Mesenchymal stem cell (in vitro differentiated cells and primary cell): ENCODE results near the gene DMRTA1.
"Not testable (repeated sequence)": the region's sequence is repeated elsewhere in the genome, so short reads cannot be mapped to it uniquely, and the experiment has no call there.

ENCODE experiments used
- DNase-seq: peaks from one replicate; pipeline ENCODE4 v3.0.0-alpha.2; 2013
- H2AFZ ChIP-seq: one replicate; pipeline ENCODE4 v1.6.1; 2013; ENCODE audit warnings: low read depth, mild to moderate bottlenecking, control low read depth, inconsistent platforms, low read length, moderate library complexity
- H2AK5ac ChIP-seq: 2 replicates; pipeline ENCODE4 v1.6.1; 2013; ENCODE audit warnings: low read length, moderate library complexity, mild to moderate bottlenecking, inconsistent platforms; ENCODE audit not compliant: severe bottlenecking
- H2BK120ac ChIP-seq: one replicate; pipeline ENCODE4 v1.6.1; 2013; ENCODE audit warnings: low read depth, mild to moderate bottlenecking, inconsistent platforms, low read length, moderate library complexity
- H2BK12ac ChIP-seq, 2 experiments: one replicate each; pipeline ENCODE4 v1.6.1; 2013; ENCODE audit warnings: inconsistent platforms in 2 of 2, low read length in 2 of 2, mild to moderate bottlenecking in 2 of 2, moderate library complexity in 2 of 2, control low read depth in 1 of 2
- H2BK15ac ChIP-seq: one replicate; pipeline ENCODE4 v1.6.1; 2013; ENCODE audit warnings: mild to moderate bottlenecking, low read depth, inconsistent platforms; ENCODE audit not compliant: poor library complexity, severe bottlenecking
- H2BK5ac ChIP-seq: 2 replicates; pipeline ENCODE4 v1.6.1; 2013; ENCODE audit warnings: low read depth, mild to moderate bottlenecking, low read length, control low read depth, inconsistent platforms; ENCODE audit not compliant: poor library complexity, severe bottlenecking
- H3K14ac ChIP-seq, 2 experiments: one replicate each; pipeline ENCODE4 v1.6.1; 2013; ENCODE audit warnings: inconsistent platforms in 2 of 2, low read length in 2 of 2, control low read depth in 1 of 2, mild to moderate bottlenecking in 1 of 2, moderate library complexity in 1 of 2
- H3K18ac ChIP-seq, 2 experiments: one replicate each; pipeline ENCODE4 v1.6.1; 2013; ENCODE audit warnings: inconsistent platforms in 2 of 2, low read length in 2 of 2, control low read depth in 1 of 2, low read depth in 1 of 2, mild to moderate bottlenecking in 1 of 2
- H3K23ac ChIP-seq, 2 experiments: one replicate each; pipeline ENCODE4 v1.6.1; 2013; ENCODE audit warnings: inconsistent platforms in 2 of 2, low read length in 2 of 2, mild to moderate bottlenecking in 2 of 2, moderate library complexity in 2 of 2, control low read depth in 1 of 2
- H3K27ac ChIP-seq: 2 replicates; pipeline ENCODE4 v1.5.1; 2013; ENCODE audit warnings: mild to moderate bottlenecking, moderate library complexity, low read length, control low read depth, inconsistent platforms; ENCODE audit not compliant: poor library complexity, severe bottlenecking
- H3K27me3 ChIP-seq, 2 experiments: 2 replicates each; pipeline versions ENCODE4 v1.6.1 to v1.7.0; 2013; ENCODE audit warnings: low read length in 2 of 2, mild to moderate bottlenecking in 2 of 2, moderate library complexity in 2 of 2, control low read depth in 1 of 2, inconsistent platforms in 1 of 2; ENCODE audit not compliant: control insufficient read depth in 1 of 2, insufficient read depth in 1 of 2
- H3K36me3 ChIP-seq, 2 experiments: 2 replicates each; pipeline versions ENCODE4 v1.6.1 to v1.7.0; 2013; ENCODE audit warnings: low read length in 2 of 2, control low read depth in 1 of 2, inconsistent platforms in 1 of 2, low read depth in 1 of 2, mild to moderate bottlenecking in 1 of 2; ENCODE audit not compliant: insufficient read depth in 2 of 2, control insufficient read depth in 1 of 2
- H3K4ac ChIP-seq, 2 experiments: one replicate each; pipeline ENCODE4 v1.6.1; 2013; ENCODE audit warnings: inconsistent platforms in 2 of 2, low read length in 2 of 2, mild to moderate bottlenecking in 2 of 2, moderate library complexity in 2 of 2, control low read depth in 1 of 2, low read depth in 1 of 2
- H3K4me1 ChIP-seq: 2 replicates; pipeline ENCODE4 v1.6.1; 2013; ENCODE audit warnings: low read depth, low read length, control low read depth; ENCODE audit not compliant: control insufficient read depth, insufficient read depth
- H3K4me2 ChIP-seq: 2 replicates; pipeline ENCODE4 v1.6.1; 2013; ENCODE audit warnings: low read length, mild to moderate bottlenecking, inconsistent platforms; ENCODE audit not compliant: poor library complexity, severe bottlenecking
- H3K4me3 ChIP-seq, 2 experiments: 2 replicates each; pipeline versions ENCODE4 v1.5.1 to v1.7.0; 2013; ENCODE audit warnings: low read length in 2 of 2, mild to moderate bottlenecking in 2 of 2, control low read depth in 1 of 2, low read depth in 1 of 2; ENCODE audit not compliant: insufficient read depth in 1 of 2
- H3K79me1 ChIP-seq: replicated peaks from 2 replicates; pipeline ENCODE4 v1.6.1; 2013; ENCODE audit warnings: mild to moderate bottlenecking, control low read depth, low read length, inconsistent platforms; ENCODE audit not compliant: poor library complexity, severe bottlenecking
- H3K9ac ChIP-seq: 2 replicates; pipeline ENCODE4 v1.7.0; 2013; ENCODE audit warnings: mild to moderate bottlenecking, low read length, moderate library complexity
- H3K9me3 ChIP-seq: 2 replicates; pipeline ENCODE4 v1.7.0; 2013; ENCODE audit warnings: mild to moderate bottlenecking, low read length; ENCODE audit not compliant: control insufficient read depth
- H4K8ac ChIP-seq: one replicate; pipeline ENCODE4 v1.6.1; 2013; ENCODE audit warnings: inconsistent platforms, mild to moderate bottlenecking, low read length, moderate library complexity
- H4K91ac ChIP-seq: one replicate; pipeline ENCODE4 v1.6.1; 2013; ENCODE audit warnings: mild to moderate bottlenecking, low read length, inconsistent platforms
- WGBS: methylation state at CpG from one replicate; pipeline ENCODE4 v1.1.7; 2013; ENCODE audit warnings: mixed read lengths; 5-methylcytosine and 5-hydroxymethylcytosine counted together

Gene DMRTA1

DNA sequence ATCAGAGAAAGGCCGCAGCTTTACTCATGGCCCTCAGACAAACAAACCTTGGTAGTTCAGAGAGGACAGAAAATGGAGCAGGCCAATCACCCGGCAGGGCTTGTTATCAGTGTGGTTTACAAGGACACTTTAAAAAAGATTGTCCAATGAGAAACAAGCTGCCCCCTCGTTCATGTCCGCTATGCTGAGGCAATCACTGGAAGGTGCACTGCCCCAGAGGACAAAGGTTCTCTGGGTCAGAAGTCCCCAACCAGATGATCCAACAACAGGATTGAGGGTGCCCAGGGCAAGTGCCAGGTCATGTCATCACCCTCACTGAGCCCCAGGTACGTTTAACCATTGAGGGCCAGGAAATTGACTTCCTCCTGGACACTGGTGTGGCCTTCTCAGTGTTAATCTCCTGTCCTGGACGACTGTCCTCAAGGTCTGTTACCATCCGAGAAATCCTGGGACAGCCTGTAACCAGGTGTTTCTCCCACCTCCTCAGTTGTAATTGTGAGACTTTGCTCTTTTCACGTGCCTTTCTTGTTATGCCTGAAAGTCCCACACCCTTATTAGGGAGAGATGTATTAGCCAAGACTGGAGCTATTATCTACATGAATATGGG lies 9.1 kb upstream of the DMRTA1 start:
- H3K23ac ChIP-seq, H3K79me1 ChIP-seq, H2BK120ac ChIP-seq, H2AK5ac ChIP-seq, H3K36me3 ChIP-seq, H2AFZ ChIP-seq, DNase-seq, H3K9me3 ChIP-seq, H4K91ac ChIP-seq, H3K4me1 ChIP-seq, H3K27me3 ChIP-seq, H3K4me2 ChIP-seq, H2BK5ac ChIP-seq, H3K4me3 ChIP-seq, H2BK15ac ChIP-seq, H3K18ac ChIP-seq, H3K27ac ChIP-seq, H4K8ac ChIP-seq, H3K14ac ChIP-seq, H3K4ac ChIP-seq, H3K9ac ChIP-seq, H2BK12ac ChIP-seq: not testable (repeated sequence)
- WGBS = 81% methylated on average over 7 of the region's 8 CpGs

DNA sequence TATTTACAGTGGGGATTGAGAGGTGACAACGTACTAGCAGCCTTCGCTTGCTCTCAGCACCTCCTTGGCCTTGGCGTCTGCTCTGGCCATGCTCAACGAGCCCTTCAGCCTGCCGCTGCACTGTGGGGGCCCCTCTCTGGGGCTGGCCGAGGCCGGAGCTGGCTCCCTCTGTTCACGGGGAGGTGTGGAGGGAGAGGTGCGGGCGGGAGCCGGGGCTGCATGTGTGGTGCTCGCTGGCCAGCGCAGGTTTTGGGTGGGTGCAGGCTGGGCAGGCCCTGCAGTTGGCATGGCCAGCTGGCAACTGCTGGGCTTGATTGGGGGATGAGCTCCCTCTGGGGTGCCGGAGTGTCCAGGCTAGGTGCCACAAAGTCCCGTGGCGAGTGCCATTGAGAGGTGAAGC lies 5.8 kb upstream of the DMRTA1 start:
- no peak overlapping the region for H2BK120ac ChIP-seq
- H4K91ac ChIP-seq = no peak overlapping the region
- no peak overlapping the region for H3K4ac ChIP-seq
- no peak overlapping the region for H2AK5ac ChIP-seq
- no peak overlapping the region for H3K14ac ChIP-seq
- no peak overlapping the region for H3K18ac ChIP-seq
- H3K36me3 ChIP-seq = no peaks in the 10 kb centered on the region
- H3K23ac ChIP-seq = no peak overlapping the region
- no peak overlapping the region for H2BK5ac ChIP-seq
- no peak overlapping the region for H3K27ac ChIP-seq
- no peaks in the 10 kb centered on the region for H3K4me1 ChIP-seq
- DNase-seq = no peak
- no peaks in the 10 kb centered on the region for H3K79me1 ChIP-seq
- H2BK15ac ChIP-seq = no peak overlapping the region
- no peak overlapping the region for H3K4me3 ChIP-seq
- peaks cover 0 to 12% of the 10 kb centered on the region in 2 experiments for H3K27me3 ChIP-seq
- H3K9ac ChIP-seq = no peak overlapping the region
- no peak overlapping the region for H2AFZ ChIP-seq
- no peaks in the 10 kb centered on the region for H3K9me3 ChIP-seq
- H3K4me2 ChIP-seq = no peak overlapping the region
- no peak overlapping the region for H2BK12ac ChIP-seq
- WGBS = 94% methylated on average over 16 of the region's 16 CpGs
- no peak overlapping the region for H4K8ac ChIP-seq

DNA sequence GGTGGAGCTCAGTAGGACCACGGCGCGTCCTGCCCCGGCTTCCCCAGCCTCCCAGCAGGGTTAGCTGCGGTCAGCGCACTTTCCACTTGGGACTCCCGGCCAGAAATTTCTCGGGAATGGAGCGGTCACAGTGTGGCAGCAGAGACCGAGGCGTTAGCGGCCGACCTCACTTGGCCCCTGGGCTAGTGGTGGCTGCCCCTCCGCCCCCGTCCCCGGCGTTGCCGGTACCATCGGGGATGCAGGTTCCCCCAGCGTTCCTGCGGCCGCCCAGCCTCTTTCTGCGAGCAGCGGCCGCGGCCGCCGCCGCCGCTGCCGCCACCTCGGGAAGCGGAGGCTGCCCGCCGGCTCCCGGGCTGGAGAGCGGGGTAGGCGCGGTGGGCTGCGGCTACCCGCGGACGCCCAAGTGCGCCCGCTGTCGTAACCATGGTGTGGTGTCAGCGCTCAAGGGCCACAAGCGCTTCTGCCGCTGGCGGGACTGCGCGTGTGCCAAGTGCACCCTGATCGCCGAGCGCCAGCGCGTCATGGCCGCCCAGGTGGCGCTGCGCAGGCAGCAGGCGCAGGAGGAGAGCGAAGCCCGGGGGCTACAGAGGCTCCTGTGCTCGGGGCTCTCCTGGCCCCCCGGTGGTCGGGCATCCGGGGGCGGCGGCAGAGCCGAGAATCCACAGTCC lies 460 bp downstream of the DMRTA1 start:
- peak overlapping the region; percentile 82 for H2BK5ac ChIP-seq
- H2AK5ac ChIP-seq = no peak overlapping the region
- H4K91ac ChIP-seq = no peak overlapping the region
- peak overlapping the region in 1 of 2 experiments; percentile 57 for H3K14ac ChIP-seq
- peaks cover 2% of the 10 kb centered on the region for H3K4me1 ChIP-seq
- H3K36me3 ChIP-seq = peaks cover 0 to 3% of the 10 kb centered on the region in 2 experiments
- H2BK15ac ChIP-seq = no peak overlapping the region
- peak overlapping the region; percentile 85 for H4K8ac ChIP-seq
- H2AFZ ChIP-seq = peak overlapping the region; percentile 72
- H3K4me2 ChIP-seq = peak overlapping the region; percentile 83
- peak overlapping the region; percentile 97 for H3K27ac ChIP-seq
- peak overlapping the region; percentile 84 to 90 for H3K4me3 ChIP-seq
- DNase-seq = peak; percentile 64
- H3K9me3 ChIP-seq = no peaks in the 10 kb centered on the region
- under 1% methylated on average over 68 of the region's 70 CpGs for WGBS
- H2BK12ac ChIP-seq = peak overlapping the region in 1 of 2 experiments; percentile 10
- H3K23ac ChIP-seq = no peak overlapping the region
- peak overlapping the region; percentile 61 for H3K9ac ChIP-seq
- H3K79me1 ChIP-seq = peaks cover 8% of the 10 kb centered on the region
- H3K4ac ChIP-seq = no peak overlapping the region
- H2BK120ac ChIP-seq = peak overlapping the region; percentile 34
- H3K27me3 ChIP-seq = peaks cover 0 to 35% of the 10 kb centered on the region in 2 experiments
- H3K18ac ChIP-seq = peak overlapping the region; percentile 12 to 64

DNA sequence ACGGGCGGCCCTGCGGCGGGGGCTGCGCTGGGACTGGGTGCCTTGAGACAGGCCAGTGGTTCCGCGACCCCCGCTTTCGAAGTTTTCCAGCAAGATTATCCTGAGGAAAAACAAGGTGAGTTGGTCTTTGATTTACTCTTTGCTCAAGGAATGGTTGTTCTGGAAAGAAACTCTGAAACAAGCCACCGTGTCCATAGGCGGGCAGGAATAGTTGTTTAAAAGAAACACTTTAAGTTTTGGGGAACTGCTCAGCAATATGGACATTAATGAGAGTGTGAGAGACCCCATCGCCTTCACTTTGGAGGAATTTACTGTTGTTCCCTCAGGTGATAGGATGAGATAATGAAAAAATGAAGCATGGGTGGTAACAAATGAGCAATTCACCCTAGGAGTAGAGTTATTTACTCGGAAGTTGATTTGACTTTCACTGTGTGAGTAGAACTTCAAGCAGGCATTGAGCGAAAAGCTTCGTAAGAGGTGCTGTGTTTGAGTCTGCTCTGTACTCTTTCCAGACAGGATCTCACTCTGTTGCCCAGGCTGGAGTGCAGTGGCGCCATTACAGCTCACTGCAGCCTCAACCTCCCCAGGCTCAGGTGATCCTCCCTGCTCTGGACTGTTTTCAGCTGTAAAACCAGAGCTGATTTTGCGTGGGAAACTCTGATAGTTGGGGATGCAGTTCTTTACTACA lies 1.1 kb downstream of the DMRTA1 start:
- no peaks in the 10 kb centered on the region for H3K9me3 ChIP-seq
- H3K4ac ChIP-seq = no peak overlapping the region
- H3K4me2 ChIP-seq = peak overlapping the region; percentile 83
- peak overlapping the region; percentile 82 for H2BK5ac ChIP-seq
- H2AK5ac ChIP-seq = no peak overlapping the region
- no peak overlapping the region for H3K23ac ChIP-seq
- H3K4me3 ChIP-seq = peak overlapping the region; percentile 84 to 90
- H2AFZ ChIP-seq = peak overlapping the region; percentile 72
- H4K91ac ChIP-seq = no peak overlapping the region
- no peak overlapping the region for H2BK12ac ChIP-seq
- peaks cover 8% of the 10 kb centered on the region for H3K79me1 ChIP-seq
- H3K27ac ChIP-seq = peak overlapping the region; percentile 73
- peaks cover 0 to 35% of the 10 kb centered on the region in 2 experiments for H3K27me3 ChIP-seq
- peak; percentile 7 for DNase-seq
- H2BK120ac ChIP-seq = no peak overlapping the region
- 17% methylated on average over 17 of the region's 17 CpGs for WGBS
- peak overlapping the region; percentile 61 for H3K9ac ChIP-seq
- no peak overlapping the region for H2BK15ac ChIP-seq
- peak overlapping the region; percentile 85 for H4K8ac ChIP-seq
- no peak overlapping the region for H3K14ac ChIP-seq
- peaks cover 0 to 3% of the 10 kb centered on the region in 2 experiments for H3K36me3 ChIP-seq
- peaks cover 2% of the 10 kb centered on the region for H3K4me1 ChIP-seq
- H3K18ac ChIP-seq = peak overlapping the region in 1 of 2 experiments; percentile 64
